Activated CD4-positive, alpha-beta memory T cell treated with anti-CD3 and anti-CD28 coated beads for 36 hours (primary cell): ENCODE data around the gene BMAL2. TPM values are rescaled to one million over a fixed set of nuclear protein-coding genes. Genes with fewer than 3 reads are reported as not detected.

ENCODE experiments used
- CTCF ChIA-PET: fragments of 350-600 bp; sonication (Branson Sonifier 250); formaldehyde crosslinking; loops from one replicate; lab custom pipeline; 2021; ENCODE audit warnings: antibody characterized with exemption, inconsistent platforms; lab: Charles Lee
- POLR2A ChIA-PET: fragments of 350-600 bp; sonication (Branson Sonifier 250); formaldehyde crosslinking; loops from one replicate; lab custom pipeline; 2021; ENCODE audit warnings: antibody characterized with exemption; lab: Charles Lee
- DNase-seq: peaks from one replicate; pipeline ENCODE4 v3.0.0-alpha.2; 2020
- H3K27ac Mint-ChIP-seq: one replicate; pipeline ENCODE4 v1.8.0; 2021; ENCODE audit warnings: mixed read lengths
- H3K27me3 Mint-ChIP-seq: one replicate; pipeline ENCODE4 v1.8.0; 2021; ENCODE audit warnings: mixed read lengths
- H3K36me3 Mint-ChIP-seq: one replicate; pipeline ENCODE4 v1.8.0; 2021; ENCODE audit warnings: mixed read lengths
- H3K4me1 Mint-ChIP-seq: one replicate; pipeline ENCODE4 v1.8.0; 2021; ENCODE audit warnings: low read depth, mixed read lengths
- H3K4me3 Mint-ChIP-seq: one replicate; pipeline ENCODE4 v1.8.0; 2021; ENCODE audit warnings: mild to moderate bottlenecking, mixed read lengths
- H3K9me3 Mint-ChIP-seq: one replicate; pipeline ENCODE4 v1.8.0; 2021; ENCODE audit warnings: mixed read lengths
- intact Hi-C: fragments of 100-400 bp; cut with micrococcal nuclease; formaldehyde crosslinking; loops from one replicate; pipeline ENCODE4 v1.15.1; 2023
- total RNA-seq, 2 experiments: library from RNA; stranded (reverse); gene quantifications; one replicate each; pipeline ENCODE4 v1.2.3, GENCODE V29; 2021

Gene BMAL2, protein sequence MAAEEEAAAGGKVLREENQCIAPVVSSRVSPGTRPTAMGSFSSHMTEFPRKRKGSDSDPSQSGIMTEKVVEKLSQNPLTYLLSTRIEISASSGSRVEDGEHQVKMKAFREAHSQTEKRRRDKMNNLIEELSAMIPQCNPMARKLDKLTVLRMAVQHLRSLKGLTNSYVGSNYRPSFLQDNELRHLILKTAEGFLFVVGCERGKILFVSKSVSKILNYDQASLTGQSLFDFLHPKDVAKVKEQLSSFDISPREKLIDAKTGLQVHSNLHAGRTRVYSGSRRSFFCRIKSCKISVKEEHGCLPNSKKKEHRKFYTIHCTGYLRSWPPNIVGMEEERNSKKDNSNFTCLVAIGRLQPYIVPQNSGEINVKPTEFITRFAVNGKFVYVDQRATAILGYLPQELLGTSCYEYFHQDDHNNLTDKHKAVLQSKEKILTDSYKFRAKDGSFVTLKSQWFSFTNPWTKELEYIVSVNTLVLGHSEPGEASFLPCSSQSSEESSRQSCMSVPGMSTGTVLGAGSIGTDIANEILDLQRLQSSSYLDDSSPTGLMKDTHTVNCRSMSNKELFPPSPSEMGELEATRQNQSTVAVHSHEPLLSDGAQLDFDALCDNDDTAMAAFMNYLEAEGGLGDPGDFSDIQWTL
- total RNA-seq: 10 to 100 TPM; 14.9 to 15.2 TPM

GRCh38 chr12:27332714-27333402 is at the start of gene BMAL2:
BMAL2 (plus strand) TSS chr12:27332836; CDS start chr12:27333073, 237 bp downstream.
- H3K36me3 Mint-ChIP-seq: no peaks in the 10 kb centered on the region
- H3K4me3 Mint-ChIP-seq: peak within 1 kb of the TSS; percentile 91
- intact Hi-C loops: loop anchor here (2.0 to 10.0 kb wide), 4 partner anchors 88 to 919 kb away; partner anchors contain the start of genes PPFIBP1 and STK38L
- ChIA-PET POLR2A (interaction anchor here (1.2 to 2.0 kb wide), 3 partner anchors 8 to 500 kb away, joined by 3 to 8 read pairs (median 3); partner anchors contain the start of genes ITPR2 and STK38L), CTCF (interaction anchor here (1.5 to 1.7 kb wide), 2 partner anchors 52 to 318 kb away, joined by 6 read pairs; no protein-coding TSS in a partner anchor)
- H3K27ac Mint-ChIP-seq: peak within 1 kb of the TSS; percentile 84
- DNase-seq: peak; percentile 54
- no peaks in the 10 kb centered on the region for H3K9me3 Mint-ChIP-seq
- H3K27me3 Mint-ChIP-seq: peaks cover 31% of the 10 kb centered on the region
- peaks cover 49% of the 10 kb centered on the region for H3K4me1 Mint-ChIP-seq

DNA sequence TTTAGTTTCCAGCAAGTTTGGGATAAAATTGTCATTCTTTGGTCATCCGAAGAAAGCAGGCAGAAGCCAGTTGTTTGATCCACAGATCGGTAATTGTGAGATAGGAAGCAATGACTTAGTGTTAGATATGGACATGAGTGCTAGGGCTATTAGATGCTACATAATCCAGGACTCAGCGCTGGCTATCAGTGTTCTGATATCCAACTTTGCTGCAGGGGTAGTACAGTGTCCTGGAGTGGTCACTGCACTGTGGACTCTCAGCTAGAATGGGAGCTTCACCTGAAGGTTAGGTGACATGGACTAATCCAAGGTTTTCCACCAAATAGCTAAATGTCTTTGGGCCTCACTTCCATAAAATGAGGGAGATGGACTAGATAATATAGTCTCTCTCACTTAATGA is 48.6 kb upstream of the BMAL2 start:
- Mint-ChIP-seq H3K9me3 (no peaks in the 10 kb centered on the region), H3K4me3 (no peak overlapping the region), H3K27me3 (no peaks in the 10 kb centered on the region), H3K27ac (no peak overlapping the region), H3K36me3 (peaks cover 2% of the 10 kb centered on the region), H3K4me1 (no peaks in the 10 kb centered on the region)
- DNase-seq: no peak
- intact Hi-C loops: no loop called here
- CTCF ChIA-PET: interaction anchor here (2.2 kb wide), 1 partner anchor 22 kb away, joined by 11 read pairs; no protein-coding TSS in a partner anchor
- POLR2A ChIA-PET: no interaction called here

DNA sequence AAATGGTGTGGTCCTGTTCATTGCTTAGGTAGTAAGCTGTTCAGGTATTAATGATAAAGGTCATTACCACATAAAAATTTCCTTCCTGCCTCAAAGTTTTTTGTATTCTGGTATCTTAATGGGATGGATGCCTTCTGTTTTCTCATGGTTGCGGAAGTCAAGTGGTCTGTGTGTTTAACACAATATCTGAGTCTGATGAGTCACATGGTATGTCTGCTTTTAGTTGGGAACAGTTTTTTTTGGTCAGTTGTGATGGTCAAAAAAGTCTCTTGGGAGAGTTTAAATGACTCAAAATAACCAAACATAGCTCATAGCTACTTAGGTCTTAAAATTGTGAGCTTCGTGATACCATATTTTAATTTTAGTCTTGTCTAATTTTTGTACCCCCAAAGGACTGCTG is 47.9 kb upstream of the BMAL2 start:
- CTCF ChIA-PET: interaction anchor here (1.2 to 2.2 kb wide), 3 partner anchors 21 to 269 kb away, joined by 3 to 11 read pairs (median 3); no protein-coding TSS in a partner anchor
- H3K36me3 Mint-ChIP-seq: peaks cover 2% of the 10 kb centered on the region
- POLR2A ChIA-PET: no interaction called here
- no peak overlapping the region for H3K4me3 Mint-ChIP-seq
- DNase-seq: no peak
- no peaks in the 10 kb centered on the region for H3K4me1 Mint-ChIP-seq
- no peak overlapping the region for H3K27ac Mint-ChIP-seq
- intact Hi-C loops: no loop called here
- no peaks in the 10 kb centered on the region for H3K27me3 Mint-ChIP-seq
- H3K9me3 Mint-ChIP-seq: no peaks in the 10 kb centered on the region

GRCh38 chr12:27285403-27285802 is 47.2 kb upstream of the BMAL2 start:
- H3K27me3 Mint-ChIP-seq: no peaks in the 10 kb centered on the region
- DNase-seq: no peak
- H3K4me1 Mint-ChIP-seq: no peaks in the 10 kb centered on the region
- no peak overlapping the region for H3K27ac Mint-ChIP-seq
- no peak overlapping the region for H3K4me3 Mint-ChIP-seq
- CTCF ChIA-PET: interaction anchor here (1.2 to 2.2 kb wide), 3 partner anchors 20 to 269 kb away, joined by 3 to 11 read pairs (median 3); no protein-coding TSS in a partner anchor
- POLR2A ChIA-PET: no interaction called here
- intact Hi-C loops: no loop called here
- peaks cover 1% of the 10 kb centered on the region for H3K36me3 Mint-ChIP-seq
- H3K9me3 Mint-ChIP-seq: no peaks in the 10 kb centered on the region

- intact Hi-C loops: no loop called here
- H3K27ac Mint-ChIP-seq: no peak overlapping the region
- no peaks in the 10 kb centered on the region for H3K36me3 Mint-ChIP-seq
- H3K27me3 Mint-ChIP-seq: no peaks in the 10 kb centered on the region
- H3K4me3 Mint-ChIP-seq: no peak overlapping the region
- H3K4me1 Mint-ChIP-seq: no peaks in the 10 kb centered on the region
- no peaks in the 10 kb centered on the region for H3K9me3 Mint-ChIP-seq
- no peak for DNase-seq
- CTCF ChIA-PET: interaction anchor here (0.6 kb wide), 1 partner anchor 112 kb away, joined by 3 read pairs; no protein-coding TSS in a partner anchor
- POLR2A ChIA-PET: no interaction called here
These were observed 43.2 kb upstream of the BMAL2 start for GRCh38 chr12:27289414-27289813.

- no peak for DNase-seq
- ChIA-PET POLR2A (interaction anchor here (1.1 kb wide), 1 partner anchor 10 kb away, joined by 4 read pairs; no protein-coding TSS in a partner anchor), CTCF (no interaction called here)
- no peak overlapping the region for H3K4me3 Mint-ChIP-seq
- no peaks in the 10 kb centered on the region for H3K9me3 Mint-ChIP-seq
- H3K27ac Mint-ChIP-seq: no peak overlapping the region
- no peaks in the 10 kb centered on the region for H3K4me1 Mint-ChIP-seq
- H3K36me3 Mint-ChIP-seq: no peaks in the 10 kb centered on the region
- no peaks in the 10 kb centered on the region for H3K27me3 Mint-ChIP-seq
- intact Hi-C loops: no loop called here
These were observed 42.0 kb upstream of the BMAL2 start for GRCh38 chr12:27290501-27291168.

DNA sequence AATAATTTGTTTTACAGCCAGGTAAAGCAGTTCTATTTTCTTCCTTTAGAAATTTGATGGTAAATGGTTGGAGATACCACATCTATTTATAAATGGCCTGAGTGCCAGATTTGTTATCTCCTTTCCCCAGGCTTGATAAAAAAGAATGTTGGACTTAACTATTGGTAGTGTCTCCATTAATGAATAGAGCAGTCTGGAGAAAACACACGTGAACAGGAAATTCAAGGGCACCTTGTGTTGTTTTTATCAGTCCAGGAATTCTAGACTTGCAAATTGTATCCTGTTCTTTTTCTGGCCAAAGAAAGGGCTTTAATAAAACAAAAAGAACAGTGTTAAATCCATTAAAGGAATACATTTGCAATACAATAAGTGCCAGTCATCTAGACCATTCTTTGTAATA is 40.8 kb upstream of the BMAL2 start:
- no peaks in the 10 kb centered on the region for H3K4me1 Mint-ChIP-seq
- no peaks in the 10 kb centered on the region for H3K27me3 Mint-ChIP-seq
- ChIA-PET CTCF (interaction anchor here (0.7 kb wide), 1 partner anchor 269 kb away, joined by 3 read pairs; no protein-coding TSS in a partner anchor), POLR2A (no interaction called here)
- intact Hi-C loops: no loop called here
- H3K9me3 Mint-ChIP-seq: no peaks in the 10 kb centered on the region
- H3K27ac Mint-ChIP-seq: no peak overlapping the region
- DNase-seq: no peak
- no peak overlapping the region for H3K4me3 Mint-ChIP-seq
- no peaks in the 10 kb centered on the region for H3K36me3 Mint-ChIP-seq

GRCh38 chr12:27292718-27293117 is 39.9 kb upstream of the BMAL2 start:
- no peak overlapping the region for H3K27ac Mint-ChIP-seq
- no peaks in the 10 kb centered on the region for H3K9me3 Mint-ChIP-seq
- H3K4me1 Mint-ChIP-seq: peaks cover 2% of the 10 kb centered on the region
- POLR2A ChIA-PET: no interaction called here
- CTCF ChIA-PET: no interaction called here
- H3K4me3 Mint-ChIP-seq: no peak overlapping the region
- no peaks in the 10 kb centered on the region for H3K27me3 Mint-ChIP-seq
- intact Hi-C loops: no loop called here
- DNase-seq: no peak
- H3K36me3 Mint-ChIP-seq: no peaks in the 10 kb centered on the region

GRCh38 chr12:27293463-27293862 is 39.2 kb upstream of the BMAL2 start:
- no peak for DNase-seq
- Mint-ChIP-seq H3K27me3 (no peaks in the 10 kb centered on the region), H3K9me3 (no peaks in the 10 kb centered on the region), H3K4me3 (no peak overlapping the region), H3K4me1 (peaks cover 4% of the 10 kb centered on the region), H3K36me3 (peaks cover under 1% of the 10 kb centered on the region), H3K27ac (no peak overlapping the region)
- CTCF ChIA-PET: no interaction called here
- intact Hi-C loops: no loop called here
- POLR2A ChIA-PET: no interaction called here

DNA sequence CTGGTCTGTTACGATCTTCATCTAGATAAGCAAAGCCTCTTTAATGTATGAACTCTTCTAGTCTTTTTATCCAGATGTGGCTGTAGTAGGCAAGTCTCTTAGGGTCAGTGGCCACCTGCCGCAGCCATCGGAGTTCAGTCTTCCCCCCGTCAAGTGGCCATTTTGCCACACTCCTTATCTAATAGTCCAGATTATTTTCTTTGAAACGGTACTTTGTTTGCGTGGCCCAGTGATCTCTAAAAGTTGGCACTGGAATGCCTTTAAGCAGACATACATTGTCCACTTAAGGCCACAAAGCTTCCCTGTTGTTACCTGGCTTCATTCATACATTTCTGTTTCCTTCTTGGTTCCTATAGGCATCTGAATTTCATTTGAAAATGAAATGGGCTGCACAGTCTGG is 36.0 kb upstream of the BMAL2 start:
- H3K27ac Mint-ChIP-seq: no peak overlapping the region
- ChIA-PET CTCF (interaction anchor here (2.7 kb wide), 1 partner anchor 9 kb away, joined by 23 read pairs; no protein-coding TSS in a partner anchor), POLR2A (interaction anchor here (0.6 kb wide), 1 partner anchor 41 kb away, joined by 3 read pairs; no protein-coding TSS in a partner anchor)
- no peak overlapping the region for H3K4me3 Mint-ChIP-seq
- H3K9me3 Mint-ChIP-seq: no peaks in the 10 kb centered on the region
- H3K27me3 Mint-ChIP-seq: no peaks in the 10 kb centered on the region
- no peak for DNase-seq
- intact Hi-C loops: loop anchor here (1.0 kb wide), 1 partner anchor 53 kb away; no protein-coding TSS in a partner anchor
- H3K36me3 Mint-ChIP-seq: peaks cover 7% of the 10 kb centered on the region
- H3K4me1 Mint-ChIP-seq: peaks cover 4% of the 10 kb centered on the region

- Mint-ChIP-seq H3K4me3 (no peak overlapping the region), H3K4me1 (peaks cover 4% of the 10 kb centered on the region), H3K27ac (no peak overlapping the region), H3K27me3 (no peaks in the 10 kb centered on the region), H3K9me3 (no peaks in the 10 kb centered on the region), H3K36me3 (peaks cover 7% of the 10 kb centered on the region)
- DNase-seq: no peak
- POLR2A ChIA-PET: interaction anchor here (0.6 kb wide), 1 partner anchor 42 kb away, joined by 3 read pairs; no protein-coding TSS in a partner anchor
- CTCF ChIA-PET: interaction anchor here (2.7 kb wide), 1 partner anchor 9 kb away, joined by 23 read pairs; no protein-coding TSS in a partner anchor
- intact Hi-C loops: loop anchor here (1.0 kb wide), 1 partner anchor 54 kb away; no protein-coding TSS in a partner anchor
These were observed 35.1 kb upstream of the BMAL2 start for GRCh38 chr12:27297566-27297965.
